Measurements from ENCODE around the gene RAN.
"Not testable (repeated sequence)": the region's sequence is repeated elsewhere in the genome, so short reads cannot be mapped to it uniquely, and the experiment has no call there.

The RAN gene

DNA sequence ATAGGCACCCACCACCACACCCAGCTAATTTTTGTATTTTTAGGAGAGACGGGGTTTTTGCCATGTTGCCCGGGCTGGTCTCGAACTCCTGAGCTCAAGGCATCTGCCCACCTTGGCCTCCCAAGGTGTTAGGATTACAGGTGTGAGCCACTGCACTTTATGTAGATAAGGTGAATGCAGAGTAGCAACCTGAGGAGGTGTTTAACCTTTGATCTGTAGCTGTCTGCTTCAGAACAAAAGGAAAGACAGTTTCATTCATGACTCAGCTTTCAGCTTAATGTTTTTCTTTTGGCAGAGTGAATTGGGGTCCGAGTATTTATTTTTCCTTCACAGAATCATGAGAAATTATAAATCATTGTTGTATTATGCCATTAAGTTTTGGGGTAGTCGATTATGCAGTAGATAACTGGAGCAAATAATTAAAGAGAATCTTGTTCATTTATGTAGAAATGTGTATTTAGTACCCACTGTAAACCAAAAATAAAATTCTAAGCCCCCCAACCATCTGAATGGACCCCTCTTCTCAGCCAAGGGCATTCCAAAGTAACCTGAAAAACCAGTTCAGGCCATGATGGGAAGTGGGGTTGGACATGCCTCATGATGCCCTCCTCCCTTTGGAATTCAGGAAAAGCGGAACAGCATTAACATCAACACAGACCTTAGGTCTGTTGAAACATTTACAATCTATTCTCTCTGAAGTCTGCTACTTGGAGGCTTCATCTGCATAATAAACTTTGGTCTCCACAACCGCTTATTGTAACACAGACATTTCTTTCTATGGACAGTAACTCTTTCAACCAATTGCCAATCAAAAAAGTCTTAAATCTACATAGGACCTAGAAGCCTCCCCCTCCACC is 22.1 kb upstream of the RAN start:
- no peak for DNase-seq

DNA sequence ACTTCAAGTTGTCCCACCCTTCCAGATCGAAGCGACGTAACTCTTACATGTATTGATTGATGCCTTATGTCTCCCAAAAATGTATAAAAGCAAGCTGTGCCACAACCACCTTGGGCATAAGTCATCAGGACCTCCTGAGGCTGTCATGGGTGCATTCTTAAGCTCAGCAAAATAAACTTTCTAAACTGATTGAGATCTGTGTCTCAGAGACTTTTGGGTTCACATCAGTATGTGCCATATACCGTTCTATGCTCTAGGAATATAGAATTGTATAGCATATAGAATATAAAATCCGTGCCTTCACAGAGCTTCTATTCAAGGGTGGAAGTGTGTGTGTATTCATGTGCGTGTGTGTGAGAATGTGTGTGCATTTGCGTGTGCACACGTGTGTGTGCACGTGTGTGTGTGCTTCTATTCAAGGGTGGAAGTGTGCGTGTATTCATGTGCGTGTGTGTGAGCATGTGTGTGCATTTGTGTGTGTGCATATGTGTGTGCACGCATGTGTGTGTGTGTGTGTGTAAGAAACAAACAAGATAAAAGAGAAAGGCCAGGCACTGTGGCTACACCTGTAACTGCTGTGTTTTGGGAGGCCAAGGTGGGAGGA is 21.3 kb upstream of the RAN start:
- DNase-seq: no peak

DNA sequence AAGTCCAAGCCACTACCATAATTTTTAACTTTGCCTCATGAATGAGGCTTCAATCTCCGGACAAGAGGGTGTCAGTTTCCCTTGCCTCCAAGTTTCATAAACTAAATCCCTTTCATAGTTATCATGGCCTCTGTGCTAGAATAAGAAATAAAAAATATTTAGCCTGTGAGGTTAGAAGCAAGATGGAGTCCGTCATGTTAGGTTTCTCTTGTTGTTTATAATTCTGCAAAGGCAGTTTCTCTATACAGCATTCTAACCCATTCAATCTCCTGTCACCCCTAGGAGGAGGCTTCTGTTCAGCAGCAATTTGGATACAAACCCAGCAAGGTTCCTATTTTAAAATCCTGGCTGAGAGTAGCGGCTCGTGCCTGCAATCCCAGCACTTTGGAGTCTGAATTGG is 15.8 kb upstream of the RAN start:
- no peak for DNase-seq

DNA sequence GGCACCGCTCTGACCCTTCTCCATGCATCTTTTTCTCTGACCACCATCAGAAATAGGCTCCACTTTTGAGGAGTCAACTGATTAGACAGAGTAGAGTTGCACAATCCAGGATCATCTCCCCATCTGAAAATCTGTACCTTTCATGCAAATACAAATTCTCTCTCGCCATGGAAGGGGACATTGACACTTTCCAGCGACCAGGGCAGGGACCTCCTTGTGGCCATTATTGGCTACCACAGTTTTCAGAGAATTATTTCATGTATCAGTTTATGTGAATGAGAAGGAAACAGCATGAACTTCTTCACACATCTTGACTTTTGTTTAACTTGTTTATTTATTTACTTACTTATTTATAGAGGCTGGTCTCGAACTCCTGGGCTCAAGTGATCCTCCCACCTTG is 13.8 kb upstream of the RAN start:
- no peak for DNase-seq

DNA sequence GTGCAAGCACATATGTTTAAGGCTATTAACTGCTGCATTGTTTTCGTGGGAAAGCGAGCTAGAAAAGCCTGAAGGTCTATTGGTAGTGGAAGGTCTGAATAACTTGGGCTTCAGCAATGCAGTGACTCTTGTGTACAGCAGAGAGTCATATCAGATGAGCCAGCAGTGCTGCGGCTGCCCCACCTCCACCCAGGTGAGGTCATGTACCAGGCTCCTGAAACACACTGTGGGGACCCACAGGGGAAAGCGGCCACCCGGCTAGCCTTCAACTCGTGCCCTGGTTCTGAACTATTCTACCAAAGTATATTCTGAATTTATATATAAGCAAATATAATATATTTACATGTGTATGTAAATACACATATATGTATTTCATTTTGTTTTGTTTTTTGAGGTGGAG is 12.7 kb upstream of the RAN start:
- DNase-seq: no peak

DNA sequence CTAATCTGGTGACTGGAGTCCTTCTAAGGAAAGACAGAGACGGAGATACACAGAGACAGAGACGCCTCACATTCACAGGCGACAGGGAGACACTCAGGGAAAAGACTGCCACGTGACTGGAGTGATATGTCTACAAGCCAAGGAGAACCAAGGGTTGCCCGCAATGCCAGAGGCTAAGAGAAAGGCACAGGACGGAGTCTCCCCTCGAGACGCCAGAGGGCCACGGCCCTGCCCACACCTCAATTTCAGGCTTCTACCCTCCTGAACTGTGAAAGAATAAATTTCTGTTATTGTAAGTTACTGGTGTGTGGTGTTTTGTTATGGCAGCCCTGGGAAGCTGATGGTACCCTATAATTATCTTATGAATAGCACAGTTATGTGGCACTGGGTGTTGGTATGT is 11.6 kb upstream of the RAN start:
- DNase-seq: no peak

DNA sequence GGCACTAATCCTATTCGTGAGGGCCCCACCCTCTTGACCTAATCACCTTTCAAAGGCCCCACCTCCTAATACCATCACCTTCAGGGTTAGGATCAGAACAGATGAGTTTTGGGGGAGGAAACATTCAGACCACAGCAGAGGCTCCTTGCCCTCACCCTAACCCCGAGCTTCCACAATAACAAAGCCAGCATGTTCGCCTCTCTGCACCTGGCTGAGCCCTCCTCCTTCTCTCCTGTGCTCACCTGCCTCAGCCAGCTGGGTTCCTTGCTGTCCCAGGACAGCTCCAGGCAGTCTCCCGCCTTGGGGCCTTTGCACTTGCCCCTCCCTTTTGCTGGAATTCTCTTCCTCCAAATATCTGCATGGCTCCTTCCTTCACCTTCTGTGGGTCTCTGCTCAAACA is 9.7 kb upstream of the RAN start:
- no peak for DNase-seq

DNA sequence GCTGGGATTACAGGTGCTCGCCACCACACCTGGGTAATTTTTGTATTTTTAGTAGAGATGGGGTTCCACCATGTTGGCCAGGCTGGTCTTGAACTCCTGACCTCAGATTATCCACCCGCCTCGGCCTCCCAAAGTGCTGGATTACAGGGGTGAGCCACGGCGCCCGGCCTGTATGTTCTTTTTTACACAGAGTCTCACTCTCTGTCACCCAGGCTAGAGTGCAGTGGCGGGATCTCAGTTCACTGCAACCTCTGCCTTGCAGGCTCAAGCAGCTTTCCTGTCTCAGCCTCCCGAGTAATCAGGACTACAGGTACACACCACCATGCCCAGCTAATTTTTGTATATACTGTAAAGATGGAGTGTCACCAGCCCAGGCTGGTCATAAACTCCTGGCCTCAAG is 9.1 kb upstream of the RAN start:
- not testable (repeated sequence) for DNase-seq

DNA sequence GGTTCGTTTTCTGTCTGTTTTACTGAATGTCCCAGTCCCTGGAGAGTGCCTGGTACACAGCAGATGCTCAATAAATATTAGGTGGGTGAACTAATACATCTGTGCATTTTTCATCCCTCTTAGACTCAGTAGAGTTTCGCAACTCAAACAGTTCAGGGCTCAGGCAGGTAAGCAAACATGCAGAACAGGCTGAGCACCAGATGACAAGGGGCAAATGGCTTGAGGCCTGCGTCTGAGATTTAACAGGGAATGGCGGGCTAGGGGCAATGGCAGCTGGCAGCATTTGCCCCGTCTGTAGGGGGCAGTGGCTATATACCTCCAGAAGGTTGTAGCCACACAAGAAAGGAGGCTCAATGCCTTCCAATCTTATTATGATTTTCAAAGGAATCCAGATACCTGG is 8.6 kb upstream of the RAN start:
- DNase-seq: no peak

DNA sequence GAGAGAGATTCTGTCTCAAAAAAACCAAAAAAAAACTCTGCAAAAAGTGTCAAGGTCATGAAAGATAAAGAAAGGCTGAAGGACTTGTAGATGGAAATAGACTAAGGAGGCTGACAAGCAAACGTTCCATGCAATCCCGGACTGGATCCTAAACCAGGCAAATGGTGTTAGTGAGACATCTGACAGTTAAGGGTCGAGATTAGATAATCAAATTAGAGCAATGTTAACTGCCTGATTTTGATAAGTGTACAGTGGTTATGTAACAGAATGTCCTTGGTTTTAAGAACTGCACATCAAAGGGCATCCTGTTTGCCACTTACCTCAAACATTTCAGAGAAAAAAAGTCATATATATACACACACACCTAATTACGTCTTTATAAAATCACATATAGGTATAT is 3.5 kb upstream of the RAN start:
- no peak for DNase-seq

DNA sequence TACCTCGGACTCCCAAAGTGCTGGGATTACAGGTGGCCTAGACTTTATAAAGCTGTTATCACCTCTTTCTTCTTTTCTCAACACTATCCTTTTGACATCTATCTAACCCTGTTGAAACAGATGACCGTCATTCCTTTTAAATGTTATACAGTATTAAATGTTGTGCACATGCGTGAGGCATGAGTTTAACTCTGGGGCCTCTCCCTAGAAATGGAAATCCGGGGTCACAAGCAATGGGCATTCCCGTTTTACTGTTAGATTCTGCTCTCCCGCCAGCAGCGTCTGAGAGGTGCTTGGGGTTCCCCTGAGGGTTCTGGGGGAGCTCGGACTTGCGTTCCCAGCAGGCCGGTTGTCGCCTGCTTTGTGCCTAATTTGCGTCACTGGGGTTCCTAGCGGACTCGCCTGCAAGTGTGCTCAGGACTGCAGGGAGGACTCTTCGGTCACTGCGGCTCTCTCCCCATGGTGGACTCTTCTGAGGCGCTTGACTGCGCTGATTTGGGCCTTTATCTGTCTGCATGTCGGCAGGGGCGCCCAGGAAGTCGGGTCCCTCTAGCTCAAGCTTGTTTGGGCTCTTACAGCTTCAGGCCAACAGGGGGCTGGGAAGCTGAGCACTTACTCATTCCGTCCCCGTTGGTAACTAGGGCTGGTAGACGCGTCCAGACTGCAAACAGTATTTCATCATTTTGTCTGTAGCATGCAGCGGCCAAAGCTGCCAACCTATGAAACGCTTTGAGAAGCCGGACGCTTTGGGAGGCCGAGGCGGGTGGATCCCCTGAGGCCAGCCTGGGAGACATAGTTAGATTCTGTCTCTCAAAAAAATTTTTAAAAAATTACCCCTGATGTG is 1.2 kb upstream of the RAN start:
- peak; percentile 56 for DNase-seq

DNA sequence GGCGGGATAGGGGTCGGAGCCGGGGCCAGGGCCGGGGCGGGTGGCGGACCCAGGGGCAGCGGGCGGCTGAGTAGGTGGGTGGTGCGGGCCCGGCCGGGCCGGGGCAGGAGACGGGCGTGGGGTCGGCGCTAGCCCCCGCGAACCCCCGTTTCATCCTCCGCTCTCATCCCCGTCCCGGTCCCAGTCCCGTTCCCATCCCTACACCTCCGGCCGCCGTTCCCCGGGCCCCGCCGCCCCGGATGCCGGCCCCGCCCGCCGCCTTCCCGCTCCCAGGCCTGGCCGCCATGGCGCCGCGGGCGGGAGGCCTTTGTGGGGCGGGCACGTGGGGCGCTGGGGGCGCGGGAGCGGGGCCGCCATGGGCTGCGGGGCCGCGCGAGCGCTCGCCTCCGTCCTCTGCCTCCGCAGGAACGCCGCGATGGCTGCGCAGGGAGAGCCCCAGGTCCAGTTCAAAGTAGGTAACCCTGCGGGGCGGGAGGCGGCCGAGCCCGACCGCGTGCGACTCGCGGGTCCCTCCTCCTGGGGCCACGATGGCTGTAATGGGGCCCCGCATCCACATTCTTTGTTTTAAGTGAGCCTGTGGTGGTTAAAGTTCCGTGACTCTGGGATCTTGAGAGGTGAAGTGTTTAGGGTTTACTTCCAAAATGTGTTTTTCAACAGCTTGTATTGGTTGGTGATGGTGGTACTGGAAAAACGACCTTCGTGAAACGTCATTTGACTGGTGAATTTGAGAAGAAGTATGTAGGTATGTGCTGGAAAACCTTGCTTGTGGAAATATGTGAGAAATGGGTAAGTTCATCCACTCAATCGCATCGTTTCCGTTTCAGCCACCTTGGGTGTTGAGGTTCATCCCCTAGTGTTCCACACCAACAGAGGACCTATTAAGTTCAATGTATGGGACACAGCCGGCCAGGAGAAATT is 572 bp downstream of the RAN start:
- no peak for DNase-seq

DNA sequence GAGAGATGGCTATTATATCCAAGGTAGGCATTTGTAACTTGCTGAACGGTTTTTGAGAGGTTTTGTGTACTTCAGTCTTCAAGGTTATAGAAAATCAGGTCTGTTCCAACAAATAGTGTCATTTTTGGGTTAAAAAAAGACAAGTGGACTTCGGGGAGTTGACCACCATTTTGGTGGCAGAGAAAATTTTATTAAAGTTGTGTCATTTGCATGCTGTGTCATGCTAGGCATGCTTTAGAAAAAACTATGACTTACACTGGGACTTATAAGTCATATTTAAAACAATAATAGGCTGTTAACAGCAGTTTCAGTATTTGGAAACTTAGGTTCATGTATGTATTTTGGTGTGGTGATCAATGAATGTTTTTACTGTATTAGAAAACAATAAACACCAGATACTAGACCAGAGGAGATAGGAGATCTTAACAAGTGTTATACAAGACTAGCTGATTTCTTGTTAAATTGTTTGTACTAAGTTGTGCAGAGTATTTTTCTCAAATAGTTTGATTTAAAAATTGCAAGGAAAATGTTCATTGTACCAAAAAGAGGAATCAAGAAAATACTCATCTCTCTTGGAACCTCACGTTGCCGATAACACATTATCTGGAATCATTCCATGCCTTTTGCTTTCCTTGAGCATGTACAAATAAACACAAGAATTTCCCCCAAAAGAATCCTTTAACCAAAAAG is 1.4 kb downstream of the RAN start:
- no peak for DNase-seq

DNA sequence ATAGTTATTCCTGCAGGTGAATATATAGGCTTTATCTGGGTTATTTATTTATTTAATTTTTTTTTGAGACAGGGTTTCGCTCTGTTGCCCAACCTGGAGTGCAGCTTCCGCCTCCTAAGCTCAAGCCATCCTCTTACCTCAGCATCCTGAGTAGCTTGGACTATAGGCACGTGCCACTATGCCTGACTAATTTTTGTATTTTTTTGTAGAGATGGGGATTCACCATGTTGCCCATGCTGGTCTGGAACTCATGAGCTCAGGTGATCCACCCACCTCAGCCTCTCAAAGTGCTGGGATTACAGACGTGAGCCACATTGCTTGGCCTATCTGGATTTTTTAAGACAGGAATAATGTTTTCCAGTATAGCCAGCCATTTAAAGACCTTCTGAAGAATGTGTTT is 2.0 kb downstream of the RAN start:
- DNase-seq: no peak

DNA sequence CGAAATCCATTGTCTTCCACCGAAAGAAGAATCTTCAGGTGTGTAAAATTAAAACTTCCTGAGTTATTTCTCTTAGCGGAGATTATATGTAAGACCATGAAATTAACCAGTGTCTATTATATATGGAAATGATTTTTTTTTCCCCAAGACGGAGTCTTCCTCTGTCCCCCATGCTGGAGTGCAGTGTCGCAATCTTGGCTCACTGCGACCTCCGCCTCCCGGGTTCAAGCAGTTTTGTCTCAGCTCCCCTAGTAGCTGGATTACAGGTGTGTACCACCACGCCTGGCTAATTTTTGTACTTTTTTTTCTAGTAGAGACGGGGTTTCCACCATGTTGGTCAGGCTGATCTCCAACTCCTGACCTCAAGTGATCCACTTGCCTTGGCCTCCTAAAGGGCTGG is 2.8 kb downstream of the RAN start:
- no peak for DNase-seq

DNA sequence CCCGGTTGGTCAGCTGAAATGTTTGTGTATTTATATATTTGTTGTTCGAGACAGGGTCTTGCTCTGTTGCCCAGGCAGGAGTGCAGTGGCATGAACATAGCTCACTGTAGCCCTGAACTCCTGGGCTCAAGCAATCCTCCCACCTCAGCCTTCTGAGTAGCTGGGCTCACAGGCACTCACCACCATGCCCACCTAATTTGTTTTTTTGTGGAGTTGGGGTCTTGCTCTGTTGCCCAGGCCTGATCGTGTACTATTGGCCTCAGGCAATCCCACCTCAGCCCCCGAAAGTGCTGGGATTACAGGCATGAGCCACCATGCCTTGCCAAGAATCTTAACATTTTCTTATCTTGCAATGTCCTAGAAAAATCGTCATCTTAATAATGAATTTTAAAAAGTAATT is 3.3 kb downstream of the RAN start:
- no peak for DNase-seq

DNA sequence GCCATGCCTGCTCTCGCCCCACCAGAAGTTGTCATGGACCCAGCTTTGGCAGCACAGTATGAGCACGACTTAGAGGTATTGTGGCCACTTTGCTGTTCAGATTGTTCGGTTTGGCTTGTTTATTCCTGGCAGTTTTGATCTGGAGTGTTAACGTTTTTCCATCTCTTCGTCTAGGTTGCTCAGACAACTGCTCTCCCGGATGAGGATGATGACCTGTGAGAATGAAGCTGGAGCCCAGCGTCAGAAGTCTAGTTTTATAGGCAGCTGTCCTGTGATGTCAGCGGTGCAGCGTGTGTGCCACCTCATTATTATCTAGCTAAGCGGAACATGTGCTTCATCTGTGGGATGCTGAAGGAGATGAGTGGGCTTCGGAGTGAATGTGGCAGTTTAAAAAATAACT is 3.8 kb downstream of the RAN start:
- not testable (repeated sequence) for DNase-seq

DNA sequence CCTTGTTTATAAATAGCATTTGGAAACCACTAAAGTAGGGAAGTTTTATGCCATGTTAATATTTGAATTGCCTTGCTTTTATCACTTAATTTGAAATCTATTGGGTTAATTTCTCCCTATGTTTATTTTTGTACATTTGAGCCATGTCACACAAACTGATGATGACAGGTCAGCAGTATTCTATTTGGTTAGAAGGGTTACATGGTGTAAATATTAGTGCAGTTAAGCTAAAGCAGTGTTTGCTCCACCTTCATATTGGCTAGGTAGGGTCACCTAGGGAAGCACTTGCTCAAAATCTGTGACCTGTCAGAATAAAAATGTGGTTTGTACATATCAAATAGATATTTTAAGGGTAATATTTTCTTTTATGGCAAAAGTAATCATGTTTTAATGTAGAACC is 4.4 kb downstream of the RAN start:
- no peak for DNase-seq

DNA sequence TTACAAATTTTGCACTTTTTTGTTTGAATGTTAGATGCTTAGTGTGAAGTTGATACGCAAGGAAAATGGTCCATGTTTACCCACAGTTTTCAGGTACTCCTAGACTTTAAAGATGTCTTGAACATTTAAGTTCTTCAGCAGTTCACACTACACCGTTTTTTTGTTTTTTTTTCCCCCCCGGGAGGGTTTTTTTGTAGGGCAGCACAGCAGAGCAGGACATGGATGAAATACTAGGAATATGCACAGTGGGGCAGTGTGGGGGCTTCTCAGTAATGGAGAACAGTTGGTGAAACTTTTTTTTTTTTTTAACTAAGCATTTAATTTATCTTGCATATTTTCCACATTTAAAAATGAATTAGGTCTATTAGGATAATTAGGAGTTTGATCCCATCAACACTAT is 4.9 kb downstream of the RAN start:
- no peak for DNase-seq

DNA sequence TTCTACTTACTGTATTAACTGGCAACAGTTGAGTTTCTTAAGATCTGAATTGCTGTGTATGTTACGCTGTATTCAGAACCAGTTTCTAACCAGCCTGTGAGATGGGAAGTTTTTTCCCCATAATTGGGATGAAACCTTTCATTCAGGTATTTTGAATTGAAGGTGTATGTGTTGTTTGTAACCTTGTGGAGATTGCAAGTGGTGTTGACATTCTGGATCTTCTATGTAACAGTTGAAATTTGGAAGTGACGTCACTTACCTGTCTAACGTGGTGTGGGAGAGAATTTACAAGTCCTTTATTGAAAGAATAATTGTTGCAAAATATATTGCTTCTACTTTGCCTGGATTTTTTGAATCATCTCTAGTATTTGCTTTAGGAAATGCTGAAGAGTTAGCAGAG is 5.5 kb downstream of the RAN start:
- no peak for DNase-seq

DNA sequence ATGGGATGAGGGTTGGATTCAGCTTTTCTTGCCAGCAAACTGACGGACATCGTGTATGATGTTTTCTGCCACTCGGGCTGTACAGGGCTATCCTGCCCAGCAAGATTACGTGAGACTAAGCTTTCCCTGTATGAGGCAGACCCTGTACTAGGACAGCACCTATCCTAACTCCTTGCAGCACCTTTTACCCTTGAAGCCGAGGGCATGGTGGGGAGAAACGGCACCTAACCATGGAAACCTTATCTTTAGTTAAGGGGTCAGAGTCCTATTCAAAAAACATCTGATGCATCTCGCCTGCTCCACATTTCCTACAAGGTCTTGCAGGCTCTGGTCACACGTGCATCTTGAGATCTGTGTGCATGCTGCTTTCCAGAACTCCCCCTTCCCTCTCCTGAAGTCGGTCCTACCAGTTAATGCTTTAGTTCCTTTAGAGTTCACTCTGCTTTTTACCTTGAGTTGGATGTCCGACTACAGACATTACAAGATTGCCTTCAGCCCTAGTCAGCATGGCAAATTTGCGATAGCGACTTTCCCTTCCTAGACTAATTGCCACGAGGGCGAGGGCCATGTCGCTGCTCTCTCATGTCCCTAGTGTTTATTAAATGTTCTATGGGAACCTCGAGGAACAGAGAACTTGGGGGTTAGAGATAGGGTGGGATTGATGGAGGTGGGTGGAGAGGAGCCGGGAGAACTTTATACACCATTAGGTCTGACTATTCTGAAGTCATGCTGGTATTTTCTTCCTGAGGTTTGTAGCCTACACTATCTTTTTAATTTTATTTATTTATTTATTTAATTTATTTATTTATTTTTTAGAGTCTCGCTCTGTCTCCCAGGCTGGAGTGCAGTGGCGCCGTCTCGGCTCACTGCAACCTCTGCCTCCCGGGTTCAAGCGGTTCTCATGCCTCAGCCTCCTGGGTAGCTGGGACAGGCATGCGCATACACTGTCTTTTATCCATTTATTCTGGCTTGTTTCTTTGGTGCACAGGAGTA is 6.6 kb downstream of the RAN start:
- DNase-seq: no peak

Data from right forelimb (tissue), 1 donor.